Germinal center (tissue), 1 donor: Measurements from ENCODE around the gene GRM8.
A peak's percentile ranks its signal among the peaks of the same experiment; 100 is the strongest.
"Not testable (repeated sequence)": the region's sequence is repeated elsewhere in the genome, so short reads cannot be mapped to it uniquely, and the experiment has no call there.

Source experiments
- DNase-seq: peaks from one replicate; pipeline ENCODE4 v3.0.0; 2012; ENCODE audit warnings: mixed read lengths, low spot score

The GRM8 gene

GRCh38 chr7:126718419-126718818 lies 534.3 kb downstream of the GRM8 start:
- DNase-seq = no peak

GRCh38 chr7:126716321-126716720 lies 536.4 kb downstream of the GRM8 start:
- DNase-seq = no peak

- no peak for DNase-seq
Measured at GRCh38 chr7:126715076-126715475, 537.7 kb downstream of the GRM8 start.

- no peak for DNase-seq
Measured at GRCh38 chr7:126702242-126703016, 550.3 kb downstream of the GRM8 start.

GRCh38 chr7:126700807-126701604 lies 551.7 kb downstream of the GRM8 start:
- DNase-seq = peak; percentile 50

GRCh38 chr7:126699707-126700106 lies 553.0 kb downstream of the GRM8 start:
- DNase-seq = no peak

GRCh38 chr7:126698909-126699308 lies 553.8 kb downstream of the GRM8 start:
- DNase-seq = no peak

- DNase-seq = no peak
Measured at GRCh38 chr7:126698446-126698845, 554.3 kb downstream of the GRM8 start.

- DNase-seq = peak; percentile 39
Measured at GRCh38 chr7:126696256-126697038, 556.3 kb downstream of the GRM8 start.

- no peak for DNase-seq
Measured at GRCh38 chr7:126690848-126691751, 561.6 kb downstream of the GRM8 start.

- DNase-seq = no peak
Measured at GRCh38 chr7:126690104-126690503, 562.6 kb downstream of the GRM8 start.

GRCh38 chr7:126689037-126689436 lies 563.7 kb downstream of the GRM8 start:
- no peak for DNase-seq

GRCh38 chr7:126686474-126686873 lies 566.3 kb downstream of the GRM8 start:
- DNase-seq = no peak

GRCh38 chr7:126685596-126685995 lies 567.1 kb downstream of the GRM8 start:
- no peak for DNase-seq

GRCh38 chr7:126685018-126685573 lies 567.6 kb downstream of the GRM8 start:
- no peak for DNase-seq

GRCh38 chr7:126682176-126682575 lies 570.6 kb downstream of the GRM8 start:
- no peak for DNase-seq

GRCh38 chr7:126668762-126669161 lies 584.0 kb downstream of the GRM8 start:
- DNase-seq = not testable (repeated sequence)

- DNase-seq = no peak
Measured at GRCh38 chr7:126668367-126668752, 584.4 kb downstream of the GRM8 start.

GRCh38 chr7:126667742-126668366 lies 584.9 kb downstream of the GRM8 start:
- DNase-seq = no peak

GRCh38 chr7:126662856-126663255 lies 589.9 kb downstream of the GRM8 start:
- no peak for DNase-seq

GRCh38 chr7:126659124-126659523 lies 593.6 kb downstream of the GRM8 start:
- peak; percentile 18 for DNase-seq
